Astrocyte (in vitro differentiated cells and primary cell): ENCODE data around the gene KBTBD7. TPM values are rescaled to one million over a fixed set of nuclear protein-coding genes. Genes with fewer than 3 reads are reported as not detected.

Source experiments
- DNase-seq: peaks from one replicate; pipeline ENCODE4 v3.0.0-alpha.2; 2010; ENCODE audit warnings: low read depth
- FAIRE-seq: peaks from 2 replicates; lab custom pipeline; 2011; peaks lifted over from hg19 to GRCh38; lab: Jason Lieb, UNC
- H2AFZ ChIP-seq: 2 replicates; pipeline ENCODE4 v1.6.0; 2012; ENCODE audit warnings: low read depth, low read length, inconsistent platforms
- H3K27ac ChIP-seq: 2 replicates; pipeline ENCODE4 v1.5.1; 2011; ENCODE audit warnings: low read depth, low read length, inconsistent platforms
- H3K27me3 ChIP-seq: 2 replicates; pipeline ENCODE4 v1.6.0; 2011; ENCODE audit warnings: low read length, inconsistent platforms; ENCODE audit not compliant: insufficient read depth
- H3K36me3 ChIP-seq: 2 replicates; pipeline ENCODE4 v1.5.1; 2011; ENCODE audit warnings: low read length, inconsistent platforms; ENCODE audit not compliant: insufficient read depth
- H3K4me1 ChIP-seq: 2 replicates; pipeline ENCODE4 v1.5.1; 2011; ENCODE audit warnings: low read length, inconsistent platforms; ENCODE audit not compliant: insufficient read depth
- H3K4me2 ChIP-seq: 2 replicates; pipeline ENCODE4 v1.6.0; 2012; ENCODE audit warnings: low read length, inconsistent platforms
- H3K4me3 ChIP-seq: 2 replicates; pipeline ENCODE4 v1.5.1; 2011; ENCODE audit warnings: low read depth, mild to moderate bottlenecking, low read length, inconsistent platforms; ENCODE audit not compliant: insufficient read depth
- H3K79me2 ChIP-seq: 2 replicates; pipeline ENCODE4 v1.6.0; 2012; ENCODE audit warnings: mild to moderate bottlenecking, low read length, inconsistent platforms; ENCODE audit not compliant: insufficient read depth
- H3K9ac ChIP-seq: 2 replicates; pipeline ENCODE4 v1.6.0; 2012; ENCODE audit warnings: mild to moderate bottlenecking, low read length, inconsistent platforms
- H3K9me3 ChIP-seq: 2 replicates; pipeline ENCODE4 v1.5.1; 2012; ENCODE audit warnings: low read depth, mild to moderate bottlenecking, low read length, inconsistent platforms; ENCODE audit not compliant: insufficient read depth
- H4K20me1 ChIP-seq: 2 replicates; pipeline ENCODE4 v1.6.0; 2012; ENCODE audit warnings: low read length, inconsistent platforms; ENCODE audit not compliant: insufficient read depth
- H3K27ac Mint-ChIP-seq: one replicate; pipeline ENCODE4 v1.8.0; 2021; ENCODE audit warnings: mild to moderate bottlenecking, mixed read lengths; ENCODE audit not compliant: unreplicated experiment
- H3K27me3 Mint-ChIP-seq: one replicate; pipeline ENCODE4 v1.8.0; 2021; ENCODE audit warnings: low read depth, mixed read lengths; ENCODE audit not compliant: unreplicated experiment
- H3K36me3 Mint-ChIP-seq: one replicate; pipeline ENCODE4 v1.8.0; 2021; ENCODE audit warnings: low read depth, mixed read lengths; ENCODE audit not compliant: unreplicated experiment
- H3K4me1 Mint-ChIP-seq: one replicate; pipeline ENCODE4 v1.8.0; 2021; ENCODE audit warnings: low read depth, mixed read lengths; ENCODE audit not compliant: unreplicated experiment
- H3K4me3 Mint-ChIP-seq: one replicate; pipeline ENCODE4 v1.8.0; 2021; ENCODE audit warnings: mild to moderate bottlenecking, moderate library complexity, mixed read lengths; ENCODE audit not compliant: unreplicated experiment
- H3K9me3 Mint-ChIP-seq: one replicate; pipeline ENCODE4 v1.8.0; 2021; ENCODE audit warnings: mild to moderate bottlenecking, mixed read lengths; ENCODE audit not compliant: unreplicated experiment
- CTCF ChIP-seq: IDR thresholded peaks from 2 replicates; pipeline ENCODE4 v1.5.1; 2011; ENCODE audit warnings: low read depth, mild to moderate bottlenecking, inconsistent platforms, low read length, moderate library complexity; ENCODE audit not compliant: insufficient read depth
- EZH2 ChIP-seq: IDR thresholded peaks from 2 replicates; pipeline ENCODE4 v1.6.1; 2012; ENCODE audit warnings: mild to moderate bottlenecking, low read length, inconsistent platforms; ENCODE audit not compliant: insufficient read depth
- total RNA-seq: library from RNA; stranded (reverse); gene quantifications from 2 replicates; pipeline ENCODE4 v1.2.1, GENCODE V29; 2021

KBTBD7 gene
- total RNA-seq, 1 donor from 2014 or later: 3.8 TPM

- Histone ChIP-seq H2AFZ (no peak overlapping the region), H3K27me3 (no peaks in the 10 kb centered on the region), H3K9me3 (peaks cover 3% of the 10 kb centered on the region), H4K20me1 (no peaks in the 10 kb centered on the region), H3K9ac (no peak overlapping the region), H3K4me3 (no peak overlapping the region), H3K27ac (no peak overlapping the region), H3K79me2 (no peaks in the 10 kb centered on the region), H3K4me2 (no peak overlapping the region), H3K4me1 (peaks cover 5% of the 10 kb centered on the region), H3K36me3 (no peaks in the 10 kb centered on the region)
- peaks cover 2% of the 10 kb centered on the region for H3K4me1 Mint-ChIP-seq
- TF ChIP-seq EZH2 (no peak), CTCF (no peak)
- no peak for DNase-seq
- no peaks in the 10 kb centered on the region for H3K27me3 Mint-ChIP-seq
- H3K27ac Mint-ChIP-seq: no peak overlapping the region
- FAIRE-seq: no peak
- peaks cover 2% of the 10 kb centered on the region for H3K9me3 Mint-ChIP-seq
- no peaks in the 10 kb centered on the region for H3K36me3 Mint-ChIP-seq
- no peak overlapping the region for H3K4me3 Mint-ChIP-seq
These were observed 18.9 kb upstream of the KBTBD7 start for GRCh38 chr13:41213316-41213715.

- H3K27me3 ChIP-seq: no peaks in the 10 kb centered on the region
- peaks cover 6% of the 10 kb centered on the region for H3K9me3 Mint-ChIP-seq
- H3K4me1 ChIP-seq: peaks cover 5% of the 10 kb centered on the region
- H3K36me3 Mint-ChIP-seq: no peaks in the 10 kb centered on the region
- H3K4me1 Mint-ChIP-seq: peaks cover 2% of the 10 kb centered on the region
- no peak overlapping the region for H3K27ac ChIP-seq
- H3K9me3 ChIP-seq: peaks cover 3% of the 10 kb centered on the region
- no peaks in the 10 kb centered on the region for H3K36me3 ChIP-seq
- H3K9ac ChIP-seq: no peak overlapping the region
- DNase-seq (no peak), FAIRE-seq (no peak)
- H3K27ac Mint-ChIP-seq: no peak overlapping the region
- no peak overlapping the region for H3K4me2 ChIP-seq
- no peak overlapping the region for H3K4me3 Mint-ChIP-seq
- no peak overlapping the region for H3K4me3 ChIP-seq
- no peaks in the 10 kb centered on the region for H3K79me2 ChIP-seq
- no peak for TF ChIP-seq CTCF
- TF ChIP-seq EZH2: no peak
- H4K20me1 ChIP-seq: no peaks in the 10 kb centered on the region
- H3K27me3 Mint-ChIP-seq: no peaks in the 10 kb centered on the region
- H2AFZ ChIP-seq: no peak overlapping the region
These were observed 18.5 kb upstream of the KBTBD7 start for GRCh38 chr13:41212881-41213280.

- H3K4me1 ChIP-seq: peaks cover 3% of the 10 kb centered on the region
- Mint-ChIP-seq H3K27ac (no peak overlapping the region), H3K36me3 (no peaks in the 10 kb centered on the region), H3K4me1 (no peaks in the 10 kb centered on the region), H3K9me3 (peaks cover 7% of the 10 kb centered on the region), H3K27me3 (no peaks in the 10 kb centered on the region), H3K4me3 (no peak overlapping the region)
- H3K9ac ChIP-seq: no peak overlapping the region
- no peak for TF ChIP-seq EZH2
- no peak for TF ChIP-seq CTCF
- no peaks in the 10 kb centered on the region for H3K36me3 ChIP-seq
- DNase-seq (no peak), FAIRE-seq (no peak)
- H2AFZ ChIP-seq: no peak overlapping the region
- no peaks in the 10 kb centered on the region for H3K27me3 ChIP-seq
- H3K79me2 ChIP-seq: no peaks in the 10 kb centered on the region
- no peak overlapping the region for H3K4me3 ChIP-seq
- H4K20me1 ChIP-seq: no peaks in the 10 kb centered on the region
- no peak overlapping the region for H3K27ac ChIP-seq
- H3K4me2 ChIP-seq: no peak overlapping the region
- peaks cover 3% of the 10 kb centered on the region for H3K9me3 ChIP-seq
These were observed 16.7 kb upstream of the KBTBD7 start for GRCh38 chr13:41211062-41211461.
